ENCODE measurements around the gene MMP11. TPM values are rescaled to one million over a fixed set of nuclear protein-coding genes. Genes with fewer than 3 reads are reported as not detected.

The MMP11 gene, protein sequence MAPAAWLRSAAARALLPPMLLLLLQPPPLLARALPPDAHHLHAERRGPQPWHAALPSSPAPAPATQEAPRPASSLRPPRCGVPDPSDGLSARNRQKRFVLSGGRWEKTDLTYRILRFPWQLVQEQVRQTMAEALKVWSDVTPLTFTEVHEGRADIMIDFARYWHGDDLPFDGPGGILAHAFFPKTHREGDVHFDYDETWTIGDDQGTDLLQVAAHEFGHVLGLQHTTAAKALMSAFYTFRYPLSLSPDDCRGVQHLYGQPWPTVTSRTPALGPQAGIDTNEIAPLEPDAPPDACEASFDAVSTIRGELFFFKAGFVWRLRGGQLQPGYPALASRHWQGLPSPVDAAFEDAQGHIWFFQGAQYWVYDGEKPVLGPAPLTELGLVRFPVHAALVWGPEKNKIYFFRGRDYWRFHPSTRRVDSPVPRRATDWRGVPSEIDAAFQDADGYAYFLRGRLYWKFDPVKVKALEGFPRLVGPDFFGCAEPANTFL
- total RNA-seq, result 4.8 and 5.3 TPM in 2 replicates

DNA sequence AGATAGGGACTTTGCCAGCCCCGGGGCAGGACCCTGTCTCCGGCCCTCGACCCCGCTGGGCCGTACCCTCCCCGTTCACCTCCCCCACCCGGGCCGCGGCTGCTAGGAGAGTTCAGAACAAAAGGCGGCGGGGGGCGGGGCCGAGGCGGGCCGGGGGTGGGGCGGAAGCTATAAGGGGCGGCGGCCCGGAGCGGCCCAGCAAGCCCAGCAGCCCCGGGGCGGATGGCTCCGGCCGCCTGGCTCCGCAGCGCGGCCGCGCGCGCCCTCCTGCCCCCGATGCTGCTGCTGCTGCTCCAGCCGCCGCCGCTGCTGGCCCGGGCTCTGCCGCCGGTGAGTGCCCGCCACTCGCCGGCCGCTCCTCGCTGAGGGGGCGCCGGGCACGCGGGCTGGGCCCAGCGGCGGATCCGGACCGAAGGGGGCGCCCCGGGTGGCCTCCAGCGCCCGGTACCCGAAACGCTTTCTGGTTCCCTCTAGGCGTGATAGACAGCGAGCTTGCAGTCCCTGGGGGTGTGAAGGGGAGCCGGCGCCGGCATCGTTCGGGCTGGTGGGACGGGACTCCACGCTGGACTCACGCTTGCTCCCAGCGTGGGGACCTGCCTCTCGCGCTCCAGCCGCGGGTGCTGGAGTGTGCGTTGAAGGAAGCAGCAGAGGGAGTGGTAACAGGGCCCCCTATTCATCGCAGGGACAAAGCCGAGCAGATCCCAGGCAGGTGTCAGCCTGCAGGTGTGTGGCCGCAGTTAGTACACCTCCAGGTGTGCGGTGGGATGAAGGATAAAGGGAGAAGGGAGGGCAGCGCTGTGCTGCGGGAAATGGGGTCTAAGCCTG, at the start of gene MMP11:
Gene MMP11 (plus strand): TSS at position 201 of the 825 bp plus-strand sequence. CDS start 22 bp downstream, at position 223.

DNA sequence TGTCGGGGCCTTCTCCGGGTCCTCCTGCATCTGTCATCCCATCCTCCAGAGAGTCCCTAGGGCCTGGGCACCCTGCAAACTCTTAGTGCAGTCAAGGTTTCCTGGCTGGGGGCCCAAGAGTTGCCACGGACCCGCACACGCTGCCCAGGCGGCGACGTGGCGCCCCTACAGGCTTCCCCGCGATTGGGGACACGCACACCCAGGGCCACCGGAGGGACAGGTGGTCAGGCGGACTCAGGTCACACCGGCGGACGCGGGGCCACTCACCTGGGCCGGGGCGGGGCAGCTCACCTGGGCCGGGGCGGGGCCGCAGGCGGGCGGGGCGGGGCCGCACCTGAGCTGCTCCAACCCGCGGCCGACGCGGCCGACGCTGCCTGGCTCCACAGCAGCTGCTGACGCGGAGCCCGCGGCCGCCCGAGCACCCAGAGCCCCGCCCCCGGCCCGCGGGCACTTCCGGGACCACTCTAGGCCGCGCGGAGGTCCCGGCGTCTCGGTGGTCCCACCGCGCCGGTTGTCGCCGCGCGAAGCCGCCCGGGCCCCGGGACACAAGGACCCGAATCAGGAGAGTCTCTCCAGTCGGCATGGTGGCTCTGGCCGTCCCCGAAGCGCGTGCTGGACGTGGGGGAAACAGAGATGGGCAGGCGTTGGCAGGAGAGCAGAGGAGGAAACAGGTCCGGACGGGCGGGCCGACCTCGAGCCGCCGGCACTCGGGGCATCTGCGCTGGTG, 21.8 kb upstream of the MMP11 start, which contains the start of gene ZNF70:
Gene ZNF70 (minus strand): TSS at position 399 of the 727 bp plus-strand sequence. CDS start 5,972 bp downstream, outside the sequence.

DNA sequence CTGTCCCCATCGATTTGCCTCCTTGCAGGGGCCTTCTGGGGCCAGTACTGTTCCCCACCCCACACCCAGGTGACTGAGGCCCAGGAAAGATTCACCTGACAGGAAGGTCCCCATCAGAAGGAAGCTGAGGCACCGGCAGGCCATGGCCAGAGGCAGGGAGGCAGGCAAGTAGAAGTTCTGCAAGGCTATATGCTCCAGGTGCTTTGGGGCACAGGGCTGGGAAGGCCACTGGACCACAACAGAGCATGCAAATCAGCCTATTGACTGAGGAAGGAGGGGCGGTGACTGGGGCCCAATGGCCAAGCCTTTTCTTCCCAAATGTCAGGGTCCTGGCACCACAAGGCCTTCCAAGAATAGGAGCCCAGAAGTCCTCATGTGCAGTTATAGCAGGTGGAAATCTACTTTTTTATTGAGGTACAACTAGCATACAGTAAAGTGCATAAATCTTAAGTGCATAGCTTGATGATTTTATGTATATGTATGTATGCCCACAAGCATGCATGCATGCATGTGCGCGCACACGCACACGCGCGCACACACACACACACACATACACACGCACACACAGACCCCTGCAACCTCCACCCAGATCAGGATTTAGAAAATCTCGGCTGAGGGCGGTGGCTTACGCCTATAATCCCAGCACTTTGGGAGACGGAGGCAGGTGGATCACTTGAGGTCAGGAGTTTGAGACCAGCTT, 18.3 kb upstream of the MMP11 start, which contains the start of gene VPREB3:
Gene VPREB3 (minus strand): TSS at position 206 of the 700 bp plus-strand sequence. CDS start 62 bp downstream, at position 144.

DNA sequence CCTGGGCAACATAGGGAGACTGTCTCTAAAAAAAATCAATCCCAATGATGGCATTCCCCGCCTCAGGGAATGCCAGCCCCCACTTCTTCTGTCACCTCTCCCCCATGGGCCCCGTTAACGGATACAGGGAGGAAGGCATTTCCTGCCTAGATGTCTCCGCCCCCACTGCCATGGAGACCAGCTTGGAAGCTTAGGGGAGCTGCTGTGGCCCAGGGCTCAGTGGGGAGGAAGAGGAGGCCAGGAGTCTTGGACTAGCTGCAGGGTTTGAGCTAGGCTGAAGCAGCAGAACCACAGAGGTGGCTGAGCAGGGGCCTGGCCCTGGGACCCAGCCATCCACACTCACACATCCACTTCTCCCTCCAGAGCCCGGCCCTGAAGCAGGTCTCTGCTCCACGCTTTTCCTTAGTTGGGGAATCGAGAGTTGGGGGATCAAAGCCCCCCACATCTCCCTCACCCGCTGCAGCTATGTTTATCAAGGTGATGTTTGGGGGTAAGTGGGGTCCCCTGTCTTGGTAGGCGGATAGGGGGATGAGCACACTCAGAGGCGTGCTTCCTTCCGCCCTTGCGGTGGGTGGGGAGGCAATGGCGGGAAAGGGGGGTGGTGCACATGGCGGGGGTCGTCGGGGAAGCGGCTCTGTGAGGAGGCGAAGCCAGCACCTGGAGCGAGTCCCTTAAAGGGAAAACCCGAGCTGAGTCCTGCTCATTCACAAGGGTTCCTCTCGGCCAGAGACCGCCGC, 9.6 kb upstream of the MMP11 start, which contains the start of gene C22orf15:
Gene C22orf15 (plus strand): TSS at position 149 of the 737 bp plus-strand sequence. CDS start 317 bp downstream, at position 466.

DNA sequence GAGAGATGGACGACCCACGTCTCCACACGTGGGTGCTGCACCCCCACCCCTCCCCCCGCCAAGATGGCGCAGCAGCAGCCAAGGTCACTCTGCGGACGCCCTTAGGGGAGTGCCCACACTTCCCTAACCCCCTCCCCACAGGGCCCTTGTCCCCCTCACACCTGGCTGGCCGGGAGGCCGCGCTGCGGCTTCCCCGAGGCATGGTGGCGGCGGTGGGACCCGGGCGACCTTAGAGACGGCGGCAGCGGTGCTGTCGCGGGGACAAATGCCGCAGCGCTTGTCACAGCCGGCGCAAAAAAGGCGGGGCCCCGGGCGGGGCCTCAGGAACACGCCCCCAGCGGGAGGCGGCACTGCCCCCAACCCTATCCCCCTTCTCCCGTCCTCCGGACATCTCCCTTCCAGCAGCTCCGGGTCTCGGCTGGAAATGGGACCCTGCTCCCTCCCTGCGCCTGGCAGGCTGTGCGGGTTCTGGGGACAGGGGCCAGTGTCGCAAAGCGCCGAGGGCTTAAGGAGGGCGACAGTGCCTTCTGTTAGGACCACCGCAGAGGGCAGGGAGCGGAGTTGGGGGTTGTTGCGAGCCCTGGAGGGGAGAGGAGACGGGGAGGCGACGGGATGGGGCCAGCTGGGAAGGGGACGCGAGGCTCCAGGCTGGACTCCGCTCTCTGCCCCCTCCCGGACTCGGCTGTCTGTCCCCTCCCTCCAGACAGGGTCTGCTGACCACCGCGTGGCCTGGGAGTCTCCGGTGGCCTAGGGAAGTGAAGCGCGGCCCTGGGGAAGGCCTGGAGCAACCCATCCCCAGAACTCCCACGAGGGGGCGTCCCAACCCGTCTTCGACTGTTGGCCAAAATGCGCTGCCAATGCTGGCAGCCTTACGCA, 4.7 kb upstream of the MMP11 start, which contains the start of gene CHCHD10:
Gene CHCHD10 (minus strand): TSS at position 300 of the 876 bp plus-strand sequence. CDS start 98 bp downstream, at position 202.

DNA sequence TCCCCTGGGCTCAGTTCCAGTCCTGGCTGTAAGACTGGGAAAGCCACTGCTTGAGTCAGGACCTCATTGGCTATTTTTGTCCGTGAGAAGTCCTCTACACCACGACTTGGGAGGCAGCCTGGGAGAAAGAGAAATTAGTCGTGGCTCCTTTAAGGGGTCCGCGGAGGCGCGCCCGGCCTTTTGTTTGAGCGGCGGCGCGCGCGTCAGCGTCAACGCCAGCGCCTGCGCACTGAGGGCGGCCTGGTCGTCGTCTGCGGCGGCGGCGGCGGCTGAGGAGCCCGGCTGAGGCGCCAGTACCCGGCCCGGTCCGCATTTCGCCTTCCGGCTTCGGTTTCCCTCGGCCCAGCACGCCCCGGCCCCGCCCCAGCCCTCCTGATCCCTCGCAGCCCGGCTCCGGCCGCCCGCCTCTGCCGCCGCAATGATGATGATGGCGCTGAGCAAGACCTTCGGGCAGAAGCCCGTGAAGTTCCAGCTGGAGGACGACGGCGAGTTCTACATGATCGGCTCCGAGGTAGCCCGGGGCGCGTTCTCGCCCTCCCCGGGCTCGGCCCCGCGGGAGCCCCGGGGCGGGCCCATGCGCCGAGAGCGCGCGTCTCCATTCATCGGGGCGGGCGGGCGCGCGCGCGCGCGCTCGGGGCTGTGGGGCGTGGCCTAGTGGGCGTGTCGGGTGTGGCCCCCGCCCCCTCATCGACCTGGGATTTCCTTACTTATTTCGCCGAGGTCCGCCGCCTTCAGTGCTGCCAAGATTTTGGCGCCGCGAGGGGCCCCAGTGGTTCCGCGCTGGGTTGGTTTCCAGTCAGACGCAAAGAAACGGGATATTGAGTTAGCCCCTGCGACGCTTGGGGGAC, 14.3 kb downstream of the MMP11 start, which contains the start of gene SMARCB1:
Gene SMARCB1 (plus strand): TSS at position 215 of the 848 bp plus-strand sequence. CDS start 204 bp downstream, at position 419.

Other genes with a start within 250 kb of the MMP11 start
- not detected in 2 replicates for gene IGLL1, start 192.6 kb upstream of the MMP11 start, total RNA-seq
- gene DRICH1, start 140.5 kb upstream of the MMP11 start, total RNA-seq, result not detected in 2 replicates
- gene RGL4, start 81.8 kb upstream of the MMP11 start, total RNA-seq, result not detected in 2 replicates
- gene ZNF70, start 21.7 kb upstream of the MMP11 start, total RNA-seq, result 5.6 and 6.3 TPM in 2 replicates
- not detected in 2 replicates for gene VPREB3, start 18.4 kb upstream of the MMP11 start, total RNA-seq
- 0.13 and 0.36 TPM in 2 replicates for gene C22orf15, start 9.9 kb upstream of the MMP11 start, total RNA-seq
- gene CHCHD10, start 4.9 kb upstream of the MMP11 start, total RNA-seq, result 12.6 and 15.6 TPM in 2 replicates
- 74.9 and 78.7 TPM in 2 replicates for gene SMARCB1, start 14.1 kb downstream of the MMP11 start, total RNA-seq
- 0.66 and 0.93 TPM in 2 replicates for gene DERL3, start 66.2 kb downstream of the MMP11 start, total RNA-seq
- gene SLC2A11, start 85.0 kb downstream of the MMP11 start, total RNA-seq, result 5.6 and 7.0 TPM in 2 replicates
- 129 and 229 TPM in 2 replicates for gene MIF, start 121.5 kb downstream of the MMP11 start, total RNA-seq
- gene GSTT2B, start 188.3 kb downstream of the MMP11 start, total RNA-seq, result 7.1 and 11.4 TPM in 2 replicates
- 0.86 and 2.1 TPM in 2 replicates for gene DDTL, start 194.0 kb downstream of the MMP11 start, total RNA-seq
- 81.8 and 91.3 TPM in 2 replicates for gene DDT, start 201.6 kb downstream of the MMP11 start, total RNA-seq
- 1.3 TPM in 1 of 2 replicates, not detected in the other for gene GSTT2, start 207.3 kb downstream of the MMP11 start, total RNA-seq
- not detected in 2 replicates for gene GSTT4, start 232.6 kb downstream of the MMP11 start, total RNA-seq
- 43.0 and 55.3 TPM in 2 replicates for gene CABIN1, start 238.5 kb downstream of the MMP11 start, total RNA-seq